GM10266 (cell line): ENCODE results near the gene CIRBP.
"Not testable (repeated sequence)": the region's sequence is repeated elsewhere in the genome, so short reads cannot be mapped to it uniquely, and the experiment has no call there.

Source experiments
- DNase-seq: peaks from one replicate; pipeline ENCODE4 v3.0.0; 2012; ENCODE audit errors: extremely low spot score
- CTCF ChIP-seq: IDR thresholded peaks from 2 replicates; pipeline ENCODE4 v1.5.1; 2012; ENCODE audit warnings: mild to moderate bottlenecking, low read depth; ENCODE audit not compliant: control insufficient read depth, insufficient read depth; ENCODE audit errors: missing control alignments

Gene CIRBP

GRCh38 chr19:1241417-1242095, 27.6 kb upstream of the CIRBP start, which contains the start of gene ATP5F1D:
TSS of gene ATP5F1D (plus strand) at chr19:1241751. CDS start at chr19:1241851, 100 bp downstream.
- TF ChIP-seq CTCF = no peak

DNA sequence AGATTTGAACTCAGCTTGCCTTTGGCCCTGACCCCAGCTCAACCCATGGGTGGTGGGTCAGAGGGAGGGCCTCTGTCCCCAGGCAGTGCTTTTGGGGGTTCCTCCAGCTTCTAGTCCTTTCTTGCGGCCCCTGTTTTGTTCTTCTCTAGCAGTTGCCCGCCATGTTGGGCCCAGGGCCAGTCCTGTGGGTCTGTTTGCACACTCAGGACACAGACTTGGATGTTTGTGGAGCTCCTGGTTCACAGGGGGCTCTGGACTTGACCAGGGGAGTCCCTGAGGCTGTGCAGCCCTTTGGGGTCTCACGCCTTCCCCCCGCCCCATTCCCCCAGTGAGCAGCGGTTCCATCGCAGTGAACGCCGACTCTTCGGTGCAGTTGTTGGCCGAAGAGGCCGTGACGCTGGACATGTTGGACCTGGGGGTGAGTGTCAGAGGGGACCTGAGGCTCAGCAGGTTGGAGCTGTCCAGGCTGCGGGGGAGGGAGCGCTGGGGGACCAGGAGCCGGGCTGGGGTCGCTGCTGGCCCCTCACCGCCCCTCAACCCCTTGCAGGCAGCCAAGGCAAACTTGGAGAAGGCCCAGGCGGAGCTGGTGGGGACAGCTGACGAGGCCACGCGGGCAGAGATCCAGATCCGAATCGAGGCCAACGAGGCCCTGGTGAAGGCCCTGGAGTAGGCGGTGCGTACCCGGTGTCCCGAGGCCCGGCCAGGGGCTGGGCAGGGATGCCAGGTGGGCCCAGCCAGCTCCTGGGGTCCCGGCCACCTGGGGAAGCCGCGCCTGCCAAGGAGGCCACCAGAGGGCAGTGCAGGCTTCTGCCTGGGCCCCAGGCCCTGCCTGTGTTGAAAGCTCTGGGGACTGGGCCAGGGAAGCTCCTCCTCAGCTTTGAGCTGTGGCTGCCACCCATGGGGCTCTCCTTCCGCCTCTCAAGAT, 25.1 kb upstream of the CIRBP start:
- TF ChIP-seq CTCF = peak; percentile 92
- DNase-seq = peak; percentile 94

More at GRCh38 chr19:1241417-1242095, 27.6 kb upstream of the CIRBP start, which contains the start of gene ATP5F1D:
- DNase-seq = peak; percentile 98

- DNase-seq = no peak
- TF ChIP-seq CTCF = no peak
Measured at GRCh38 chr19:1244693-1245451, 24.3 kb upstream of the CIRBP start.

- DNase-seq = no peak
- no peak for TF ChIP-seq CTCF
Measured at GRCh38 chr19:1245494-1246264, 23.5 kb upstream of the CIRBP start.

GRCh38 chr19:1246265-1247087, 22.7 kb upstream of the CIRBP start:
- not testable (repeated sequence) for DNase-seq

DNA sequence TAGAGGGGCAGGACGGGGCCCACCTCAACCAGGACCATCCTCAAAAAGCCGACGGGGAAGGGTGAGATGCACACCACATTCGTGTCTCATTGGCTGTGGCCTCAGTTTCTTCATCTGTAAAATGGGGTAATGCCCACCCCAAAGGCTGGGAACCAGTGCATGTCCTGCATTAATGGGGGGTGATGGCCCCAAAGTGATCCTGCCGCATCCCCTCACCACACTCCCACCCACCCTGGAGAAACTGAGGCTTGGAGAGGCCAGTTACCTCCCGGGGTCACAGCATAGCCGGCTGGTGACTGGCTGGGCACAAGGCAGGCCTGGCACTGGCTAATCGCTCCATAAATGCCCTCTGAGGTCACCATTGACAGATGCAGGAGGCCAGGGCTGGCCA, 21.4 kb upstream of the CIRBP start:
- TF ChIP-seq CTCF = no peak
- DNase-seq = no peak
